Prostate gland (tissue), 2 donors: Measurements from ENCODE around the gene KLHL12. TPM values are rescaled to one million over a fixed set of nuclear protein-coding genes. Genes with fewer than 3 reads are reported as not detected.
"Not testable (repeated sequence)": the region's sequence is repeated elsewhere in the genome, so short reads cannot be mapped to it uniquely, and the experiment has no call there.

Source experiments
- DNase-seq: peaks from one replicate; pipeline ENCODE4 v3.0.0-alpha.2; 2019; ENCODE audit warnings: low spot score
- H3K27ac ChIP-seq, 2 donors: fragments of 200-600 bp; sonication (generic); 2 replicates each; pipeline ENCODE4 v1.5.1; 2017 to 2019
- H3K27me3 ChIP-seq: fragments of 200-600 bp; sonication (generic); replicated peaks from 2 replicates; pipeline ENCODE4 v1.5.1; 2019; ENCODE audit not compliant: insufficient read depth
- H3K36me3 ChIP-seq, 2 donors: fragments of 200-600 bp; sonication (generic); 1 replicate in 1 of 2; 2 replicates in 1 of 2; pipeline versions ENCODE4 v1.5.1 to v1.8.1; 2017 to 2019
- H3K4me1 ChIP-seq: fragments of 200-600 bp; sonication (generic); replicated peaks from 2 replicates; pipeline ENCODE4 v1.5.1; 2019
- H3K4me3 ChIP-seq, 2 donors: fragments of 200-600 bp; sonication (generic); 2 replicates each; pipeline ENCODE4 v1.5.1; 2017 to 2019
- H3K9me3 ChIP-seq: fragments of 200-600 bp; sonication (generic); 2 replicates; pipeline ENCODE4 v1.5.1; 2017
- CTCF ChIP-seq, 4 experiments: fragments of 200-600 bp in 2 of 4; fragments of 450-650 bp in 2 of 4; sonication (generic) in 2 of 4; IDR thresholded peaks; 1 replicate in 3 of 4; 2 replicates in 1 of 4; pipeline ENCODE4 v1.5.1; 2016 to 2019; ENCODE audit warnings: antibody characterized with exemption in 4 of 4, mild to moderate bottlenecking in 2 of 4, moderate library complexity in 2 of 4
- POLR2A ChIP-seq: fragments of 450-650 bp; IDR thresholded peaks from one replicate; pipeline ENCODE4 v1.6.1; 2016; ENCODE audit warnings: antibody characterized with exemption, mild to moderate bottlenecking
- POLR2AphosphoS5 ChIP-seq: sonication (generic); formaldehyde crosslinking; IDR thresholded peaks from one replicate; pipeline ENCODE4 v1.6.1; 2017; ENCODE audit warnings: antibody characterized with exemption
- WGBS: methylation state at CpG from one replicate; pipeline ENCODE4 v1.1.5; 2018; 5-methylcytosine and 5-hydroxymethylcytosine counted together
- intact Hi-C: fragments of 100-400 bp; cut with DNase I; formaldehyde crosslinking; loops from one replicate; pipeline ENCODE4 v1.14.2; 2022
- total RNA-seq, 2 donors: library from RNA; depleted of rRNA; stranded (reverse); fragments of >200 nt; gene quantifications; one replicate each; pipeline ENCODE4 v1.1.0, GENCODE V29; 2016

The KLHL12 gene
- total RNA-seq, 2 donors from 2014 or later, result 33.9 to 56.6 TPM

- H3K27ac ChIP-seq, result no peak overlapping the region
- H3K36me3 ChIP-seq, result peaks cover 5 to 30% of the 10 kb centered on the region in 2 donors
- no peaks in the 10 kb centered on the region for H3K4me1 ChIP-seq
- no peaks in the 10 kb centered on the region for H3K9me3 ChIP-seq
- TF ChIP-seq POLR2A (no peak), POLR2AphosphoS5 (no peak), CTCF (IDR thresholded peaks at IDR 0.05) (no peak)
- intact Hi-C loops, result no loop called here
- no peak overlapping the region for H3K4me3 ChIP-seq
- WGBS, result 80% methylated on average over 1 of the region's 1 CpG
- H3K27me3 ChIP-seq, result no peaks in the 10 kb centered on the region
- DNase-seq, result no peak
Observed at GRCh38 chr1:202942426-202942825, 15.4 kb upstream of the KLHL12 start.

GRCh38 chr1:202941372-202941771 is 14.3 kb upstream of the KLHL12 start:
- DNase-seq, result no peak
- no peak for TF ChIP-seq CTCF (IDR thresholded peaks at IDR 0.05)
- no peak for TF ChIP-seq POLR2A
- TF ChIP-seq POLR2AphosphoS5, result no peak
- H3K9me3 ChIP-seq, result no peaks in the 10 kb centered on the region
- H3K36me3 ChIP-seq, result peaks cover 5 to 26% of the 10 kb centered on the region in 2 donors
- no peak overlapping the region for H3K27ac ChIP-seq
- 90% methylated on average over 4 of the region's 4 CpGs for WGBS
- H3K27me3 ChIP-seq, result no peaks in the 10 kb centered on the region
- intact Hi-C loops, result no loop called here
- H3K4me1 ChIP-seq, result no peaks in the 10 kb centered on the region
- no peak overlapping the region for H3K4me3 ChIP-seq

DNA sequence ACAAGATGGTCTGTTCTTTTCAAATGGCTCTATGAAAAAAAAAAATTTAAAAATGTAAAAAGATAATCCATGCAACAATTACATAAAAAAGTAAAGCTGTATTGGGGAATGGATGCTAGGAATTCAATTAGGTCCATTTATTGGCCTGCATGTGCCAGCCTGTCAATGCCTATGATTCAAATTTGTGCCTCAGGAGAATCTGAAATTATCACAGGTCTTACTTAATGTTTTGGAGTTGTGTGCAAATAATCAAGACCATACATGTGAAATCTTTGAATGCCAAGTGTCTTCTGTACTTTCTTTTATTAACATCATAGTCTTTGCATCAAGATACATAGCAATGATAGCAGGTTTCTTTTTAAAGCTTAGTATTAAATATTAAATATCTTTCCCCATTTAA is 13.5 kb upstream of the KLHL12 start:
- DNase-seq, result no peak
- TF ChIP-seq CTCF (IDR thresholded peaks at IDR 0.05) (no peak), POLR2AphosphoS5 (no peak), POLR2A (no peak)
- intact Hi-C loops, result no loop called here
- Histone ChIP-seq H3K36me3 (peaks cover 5 to 26% of the 10 kb centered on the region in 2 donors), H3K4me1 (no peaks in the 10 kb centered on the region), H3K27me3 (no peaks in the 10 kb centered on the region), H3K9me3 (no peaks in the 10 kb centered on the region), H3K27ac (no peak overlapping the region), H3K4me3 (no peak overlapping the region)

GRCh38 chr1:202938287-202938925 is 11.4 kb upstream of the KLHL12 start:
- Histone ChIP-seq H3K27ac (no peak overlapping the region), H3K36me3 (peaks cover 0 to 6% of the 10 kb centered on the region in 2 donors), H3K9me3 (no peaks in the 10 kb centered on the region), H3K27me3 (no peaks in the 10 kb centered on the region), H3K4me3 (no peak overlapping the region), H3K4me1 (no peaks in the 10 kb centered on the region)
- TF ChIP-seq CTCF (IDR thresholded peaks at IDR 0.05), result no peak
- no peak for TF ChIP-seq POLR2A
- no peak for TF ChIP-seq POLR2AphosphoS5
- WGBS, result 65% methylated on average over 5 of the region's 5 CpGs
- intact Hi-C loops, result no loop called here
- no peak for DNase-seq

- no CpG with 5 or more reads among the region's 6 CpGs for WGBS
- H3K4me1 ChIP-seq, DNase-seq, intact Hi-C loops, H3K36me3 ChIP-seq, H3K27ac ChIP-seq, H3K9me3 ChIP-seq, H3K4me3 ChIP-seq, H3K27me3 ChIP-seq: not testable (repeated sequence)
Observed at GRCh38 chr1:202936409-202936808, 9.4 kb upstream of the KLHL12 start.
